Neural cell (in vitro differentiated cells): ENCODE results near the gene SH3TC1. TPM values are rescaled to one million over a fixed set of nuclear protein-coding genes. Genes with fewer than 3 reads are reported as not detected.

Experiments
- H2AFZ ChIP-seq: fragments of 200-600, 300-800 bp; sonication (generic), shearing (Covaris generic); 2 replicates; pipeline ENCODE4 v1.6.0; 2014; ENCODE audit warnings: low read depth, mild to moderate bottlenecking, antibody characterized with exemption, low read length, moderate library complexity
- H3F3A ChIP-seq: fragments of 200-600 bp; shearing (Covaris generic); 2 replicates; pipeline ENCODE4 v1.6.1; 2016; ENCODE audit warnings: mild to moderate bottlenecking, moderate library complexity, mixed read lengths, antibody characterized with exemption, low read length; ENCODE audit not compliant: insufficient read depth, poor library complexity, severe bottlenecking
- H3K27ac ChIP-seq: fragments of 200-600, 300-800 bp; sonication (generic), shearing (Covaris generic); 2 replicates; pipeline ENCODE4 v1.5.1; 2014; ENCODE audit warnings: mild to moderate bottlenecking, low read length, moderate library complexity
- H3K27me3 ChIP-seq: fragments of 300-800, 200-600 bp; sonication (generic), shearing (Covaris generic); 2 replicates; pipeline ENCODE4 v1.6.0; 2014; ENCODE audit warnings: mild to moderate bottlenecking, low read depth, low read length, moderate library complexity; ENCODE audit not compliant: insufficient read depth
- H3K36me3 ChIP-seq: fragments of 300-800, 200-600 bp; sonication (generic), shearing (Covaris generic); 2 replicates; pipeline ENCODE4 v1.5.1; 2014; ENCODE audit warnings: mild to moderate bottlenecking, antibody characterized with exemption, low read length, moderate library complexity; ENCODE audit not compliant: insufficient read depth
- H3K4me2 ChIP-seq: fragments of 300-800, 200-600 bp; sonication (generic), shearing (Covaris generic); 2 replicates; pipeline ENCODE4 v1.6.0; 2014; ENCODE audit warnings: mild to moderate bottlenecking, low read length
- H3K4me3 ChIP-seq: fragments of 300-800, 200-600 bp; sonication (generic), shearing (Covaris generic); 2 replicates; pipeline ENCODE4 v1.5.1; 2014; ENCODE audit warnings: mild to moderate bottlenecking, low read length, moderate library complexity
- H3K79me2 ChIP-seq: fragments of 200-600 bp; shearing (Covaris generic); replicated peaks from 2 replicates; pipeline ENCODE4 v1.6.0; 2014; ENCODE audit warnings: mild to moderate bottlenecking, low read length, moderate library complexity; ENCODE audit not compliant: insufficient read depth
- H3K9ac ChIP-seq: fragments of 300-800, 200-600 bp; sonication (generic), shearing (Covaris generic); 2 replicates; pipeline ENCODE4 v1.6.1; 2016; ENCODE audit warnings: mild to moderate bottlenecking, low read length, mixed read lengths
- H3K9me2 ChIP-seq: fragments of 200-600 bp; shearing (Covaris generic); 2 replicates; pipeline ENCODE4 v1.6.1; 2016; ENCODE audit warnings: mild to moderate bottlenecking, low read length, mixed read lengths; ENCODE audit not compliant: insufficient read depth
- H3K9me3 ChIP-seq: fragments of 200-600, 300-800 bp; sonication (generic), shearing (Covaris generic); 2 replicates; pipeline ENCODE4 v1.6.1; 2016; ENCODE audit warnings: mild to moderate bottlenecking, mixed run types, low read length, moderate library complexity, mixed read lengths
- H4K20me1 ChIP-seq: fragments of 200-600 bp; shearing (Covaris generic); 2 replicates; pipeline ENCODE4 v1.6.1; 2016; ENCODE audit warnings: mild to moderate bottlenecking, mixed run types; ENCODE audit not compliant: insufficient read depth
- CTCF ChIP-seq: fragments of 450-650 bp; IDR thresholded peaks from 2 replicates; pipeline ENCODE4 v1.5.1; 2014; ENCODE audit warnings: antibody characterized with exemption, mild to moderate bottlenecking, moderate library complexity; ENCODE audit not compliant: poor library complexity, severe bottlenecking
- EP300 ChIP-seq: fragments of 450-650 bp; conservative IDR thresholded peaks from 2 replicates; pipeline ENCODE4 v1.6.1; 2014; ENCODE audit warnings: antibody characterized with exemption, mild to moderate bottlenecking, moderate library complexity; ENCODE audit not compliant: poor library complexity, severe bottlenecking
- EZH2 ChIP-seq: fragments of 200-600, 300-800 bp; shearing (Covaris generic), sonication (generic); IDR thresholded peaks from 2 replicates; pipeline ENCODE4 v1.6.1; 2014; ENCODE audit warnings: antibody characterized with exemption, low read length, borderline replicate concordance, mild to moderate bottlenecking; ENCODE audit not compliant: insufficient read depth, poor library complexity, severe bottlenecking
- MXI1 ChIP-seq: fragments of 450-650 bp; conservative IDR thresholded peaks from 2 replicates; pipeline ENCODE4 v1.6.1; 2014; ENCODE audit warnings: antibody characterized with exemption, mild to moderate bottlenecking; ENCODE audit not compliant: poor library complexity, severe bottlenecking
- POLR2AphosphoS5 ChIP-seq: IDR thresholded peaks from 2 replicates; pipeline ENCODE4 v1.6.1; 2012
- RAD21 ChIP-seq: fragments of 450-650 bp; conservative IDR thresholded peaks from 2 replicates; pipeline ENCODE4 v1.6.1; 2014; ENCODE audit warnings: antibody characterized with exemption, mild to moderate bottlenecking, moderate library complexity
- REST ChIP-seq: IDR thresholded peaks from 2 replicates; pipeline ENCODE4 v1.6.1; 2012; ENCODE audit warnings: borderline replicate concordance
- SMC3 ChIP-seq: fragments of 450-650 bp; conservative IDR thresholded peaks from 2 replicates; pipeline ENCODE4 v1.6.1; 2014; ENCODE audit warnings: antibody characterized with exemption, mild to moderate bottlenecking, moderate library complexity; ENCODE audit not compliant: poor library complexity
- TAF1 ChIP-seq: IDR thresholded peaks from 2 replicates; pipeline ENCODE4 v1.6.1; 2012; ENCODE audit warnings: low read depth
- polyA plus RNA-seq: library from polyadenylated mRNA; depleted of rRNA; stranded (reverse); fragments of >200 nt; gene quantifications from 2 replicates; pipeline ENCODE4 v1.2.3, GENCODE V29; 2014

SH3TC1 gene
- polyA plus RNA-seq, 1 donor from 2014 or later, result not detected

- Histone ChIP-seq H3K9me3 (no peaks in the 10 kb centered on the region), H3K27me3 (peaks cover 22% of the 10 kb centered on the region), H3K9me2 (no peaks in the 10 kb centered on the region), H3K4me3 (no peak overlapping the region), H3K4me2 (no peak overlapping the region), H3K9ac (no peak overlapping the region), H3F3A (no peaks in the 10 kb centered on the region), H4K20me1 (no peaks in the 10 kb centered on the region), H3K79me2 (no peaks in the 10 kb centered on the region), H3K27ac (no peak overlapping the region), H3K36me3 (no peaks in the 10 kb centered on the region), H2AFZ (no peak overlapping the region)
- TF ChIP-seq POLR2AphosphoS5 (no peak), EZH2 (no peak), CTCF (no peak), RAD21 (no peak), MXI1 (no peak), EP300 (no peak)
Measured at GRCh38 chr4:8265171-8265929, 66.3 kb downstream of the SH3TC1 start.

GRCh38 chr4:8266088-8266487 is 67.0 kb downstream of the SH3TC1 start:
- no peaks in the 10 kb centered on the region for H3K9me2 ChIP-seq
- H3K27ac ChIP-seq, result no peak overlapping the region
- no peak overlapping the region for H3K4me2 ChIP-seq
- no peak overlapping the region for H3K4me3 ChIP-seq
- H3K9ac ChIP-seq, result no peak overlapping the region
- H3K9me3 ChIP-seq, result no peaks in the 10 kb centered on the region
- H3F3A ChIP-seq, result no peaks in the 10 kb centered on the region
- TF ChIP-seq REST (no peak), CTCF (no peak), POLR2AphosphoS5 (no peak), RAD21 (no peak), EP300 (no peak), EZH2 (no peak), MXI1 (no peak), SMC3 (no peak), TAF1 (no peak)
- H2AFZ ChIP-seq, result no peak overlapping the region
- H3K79me2 ChIP-seq, result no peaks in the 10 kb centered on the region
- no peaks in the 10 kb centered on the region for H3K36me3 ChIP-seq
- peaks cover 29% of the 10 kb centered on the region for H3K27me3 ChIP-seq
- H4K20me1 ChIP-seq, result no peaks in the 10 kb centered on the region
